ENCODE measurements around the gene ADGRB3. TPM values are rescaled to one million over a fixed set of nuclear protein-coding genes. Genes with fewer than 3 reads are reported as not detected.

Gene ADGRB3
- total and polyA plus RNA-seq, 10 donors, result 0.09 to 4.1 (median 1.1) TPM

GRCh38 chr6:69069881-69070280, 434.8 kb downstream of the ADGRB3 start:
- intact Hi-C loops (cut with DNase I; ENCODE audit: low total_unique reads), result no loop called here
- H3K27ac ChIP-seq, result no peak overlapping the region
- no peak overlapping the region for H3K4me3 ChIP-seq
- no peak for DNase-seq
- no peaks in the 10 kb centered on the region for H3K4me1 ChIP-seq
- H3K36me3 ChIP-seq, result no peaks in the 10 kb centered on the region
- no peaks in the 10 kb centered on the region for H3K9me3 ChIP-seq
- no peak for TF ChIP-seq POLR2AphosphoS5 (IDR thresholded peaks at IDR 0.05)
- whole genome bisulfite sequencing, 5 donors, result 56 to 91% (median 78%) methylated on average over 1 of the region's 1 CpG
- no peaks in the 10 kb centered on the region for H3K27me3 ChIP-seq (replicated peaks in 1 of 7)

DNA sequence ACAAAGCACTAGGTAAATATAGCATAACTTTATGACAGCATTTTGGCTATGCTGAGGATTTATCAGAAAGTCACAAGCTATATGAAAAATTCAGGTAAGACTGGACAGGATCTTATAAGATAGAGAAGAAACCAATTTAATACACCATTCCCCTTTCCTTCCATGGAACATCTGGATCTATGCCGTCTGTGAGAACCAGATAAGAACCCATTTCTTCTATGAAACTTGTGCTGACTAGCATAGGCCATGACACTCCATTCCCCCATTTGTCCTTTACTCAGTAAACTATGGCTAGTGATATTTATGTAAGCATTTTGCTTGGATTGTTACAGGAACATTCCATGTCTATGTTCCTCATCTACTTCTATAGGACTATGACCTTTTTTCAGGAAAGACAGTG, 437.7 kb downstream of the ADGRB3 start:
- 84 to 96% (median 88%) methylated on average over 1 of the region's 1 CpG for whole genome bisulfite sequencing, 5 donors
- H3K9me3 ChIP-seq, result no peaks in the 10 kb centered on the region
- no peaks in the 10 kb centered on the region for H3K27me3 ChIP-seq (replicated peaks in 1 of 7)
- intact Hi-C loops (cut with DNase I; ENCODE audit: low total_unique reads), result no loop called here
- no peak for TF ChIP-seq POLR2AphosphoS5 (IDR thresholded peaks at IDR 0.05)
- no peak for TF ChIP-seq CTCF (IDR thresholded peaks at IDR 0.05 in 8 of 11, conservative IDR thresholded peaks at IDR 0.05 in 3 of 11)
- TF ChIP-seq POLR2A (IDR thresholded peaks at IDR 0.05), result no peak
- no peak for DNase-seq
- H3K4me3 ChIP-seq, result no peak overlapping the region
- H3K4me1 ChIP-seq, result no peaks in the 10 kb centered on the region
- no peaks in the 10 kb centered on the region for H3K36me3 ChIP-seq
- H3K27ac ChIP-seq, result no peak overlapping the region

GRCh38 chr6:69084746-69085335, 449.8 kb downstream of the ADGRB3 start:
- Histone ChIP-seq H3K4me1 (no peaks in the 10 kb centered on the region), H3K27me3 (replicated peaks in 1 of 7) (no peaks in the 10 kb centered on the region), H3K27ac (no peak overlapping the region), H3K4me3 (no peak overlapping the region), H3K9me3 (no peaks in the 10 kb centered on the region), H3K36me3 (no peaks in the 10 kb centered on the region)
- intact Hi-C loops (cut with DNase I; ENCODE audit: low total_unique reads), result no loop called here
- no peak for TF ChIP-seq POLR2AphosphoS5 (IDR thresholded peaks at IDR 0.05)
- no peak for TF ChIP-seq POLR2A (IDR thresholded peaks at IDR 0.05)
- TF ChIP-seq CTCF (IDR thresholded peaks at IDR 0.05 in 8 of 11, conservative IDR thresholded peaks at IDR 0.05 in 3 of 11), result no peak
- no peak for DNase-seq
- WGBS, 5 donors, result 72 to 85% (median 80%) methylated on average over 4 of the region's 4 CpGs

- TF ChIP-seq POLR2AphosphoS5 (IDR thresholded peaks at IDR 0.05), result no peak
- Histone ChIP-seq H3K4me1 (no peaks in the 10 kb centered on the region), H3K27me3 (replicated peaks in 1 of 7) (no peaks in the 10 kb centered on the region), H3K36me3 (no peaks in the 10 kb centered on the region), H3K27ac (no peak overlapping the region), H3K9me3 (peaks cover 0 to 5% (median 0%) of the 10 kb centered on the region in 8 donors), H3K4me3 (no peak overlapping the region)
- DNase-seq, result no peak
- intact Hi-C loops (cut with DNase I; ENCODE audit: low total_unique reads), result no loop called here
- WGBS, 5 donors, result 77 to 93% (median 85%) methylated on average over 2 of the region's 2 CpGs
These were observed 451.6 kb downstream of the ADGRB3 start for GRCh38 chr6:69086689-69087088.

DNA sequence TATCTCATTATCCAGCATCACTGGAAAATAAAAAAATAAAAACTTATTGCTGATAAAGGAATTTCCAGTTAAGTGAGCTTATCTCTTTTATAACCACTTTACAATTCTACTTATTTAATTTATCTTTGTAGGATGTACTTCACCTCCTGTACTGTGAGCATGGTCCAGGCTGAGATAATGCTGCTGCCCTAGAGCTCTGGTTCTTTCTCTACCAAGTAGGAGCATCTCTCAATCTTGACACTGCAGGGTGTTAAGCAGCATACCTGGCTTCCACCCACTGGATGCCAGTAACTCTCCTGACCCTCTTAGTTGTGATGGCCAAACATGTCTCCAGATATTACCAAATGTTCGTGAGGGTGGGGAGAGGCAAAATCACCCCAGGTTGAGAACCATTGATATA, 454.5 kb downstream of the ADGRB3 start:
- no peak for TF ChIP-seq POLR2AphosphoS5 (IDR thresholded peaks at IDR 0.05)
- no peaks in the 10 kb centered on the region for H3K36me3 ChIP-seq
- intact Hi-C loops (cut with DNase I; ENCODE audit: low total_unique reads), result no loop called here
- no peaks in the 10 kb centered on the region for H3K27me3 ChIP-seq (replicated peaks in 1 of 7)
- no peak overlapping the region for H3K27ac ChIP-seq
- no peak for DNase-seq
- H3K4me1 ChIP-seq, result no peaks in the 10 kb centered on the region
- WGBS, 5 donors, result 64 to 83% (median 74%) methylated on average over 1 of the region's 1 CpG
- peaks cover 0 to 5% (median 0%) of the 10 kb centered on the region in 8 donors for H3K9me3 ChIP-seq
- no peak overlapping the region for H3K4me3 ChIP-seq

DNA sequence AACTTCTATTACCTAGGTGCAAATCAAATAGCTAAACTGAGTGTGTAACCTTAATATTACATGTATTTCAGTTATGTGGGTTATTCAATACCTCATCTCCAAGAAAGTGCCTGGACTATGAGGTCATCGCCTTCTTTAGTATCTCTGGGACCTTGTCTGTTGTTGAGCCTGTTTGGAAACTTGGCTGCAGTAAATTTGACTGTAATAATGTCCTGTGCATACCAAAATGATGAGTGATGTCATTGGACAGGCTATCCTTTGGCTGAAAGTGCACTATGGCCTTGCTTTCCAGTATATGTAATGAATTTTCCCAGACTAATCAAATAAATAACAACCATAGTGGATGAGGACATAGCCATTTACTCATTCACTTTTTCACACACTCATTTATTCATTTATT, 455.1 kb downstream of the ADGRB3 start:
- no peaks in the 10 kb centered on the region for H3K36me3 ChIP-seq
- H3K9me3 ChIP-seq, result peaks cover 0 to 5% (median 0%) of the 10 kb centered on the region in 8 donors
- no peaks in the 10 kb centered on the region for H3K4me1 ChIP-seq
- DNase-seq, result no peak
- intact Hi-C loops (cut with DNase I; ENCODE audit: low total_unique reads), result no loop called here
- no peak for TF ChIP-seq POLR2A (IDR thresholded peaks at IDR 0.05)
- no peak for TF ChIP-seq CTCF (IDR thresholded peaks at IDR 0.05 in 8 of 11, conservative IDR thresholded peaks at IDR 0.05 in 3 of 11)
- TF ChIP-seq POLR2AphosphoS5 (IDR thresholded peaks at IDR 0.05), result no peak
- no peak overlapping the region for H3K27ac ChIP-seq
- no peak overlapping the region for H3K4me3 ChIP-seq
- WGBS, 5 donors, result 64 to 91% (median 79%) methylated on average over 1 of the region's 1 CpG
- no peaks in the 10 kb centered on the region for H3K27me3 ChIP-seq (replicated peaks in 1 of 7)

All from spleen (tissue), 11 donors.